GOT3 (cell line): ENCODE data around the gene GTF2H4.

Experiments
- DNase-seq: peaks from one replicate; lab custom pipeline; 2025; ENCODE audit warnings: mixed read lengths; lab: John Stamatoyannopoulos, UW

Gene GTF2H4

GRCh38 chr6:30882759-30883684 lies 25.0 kb upstream of the GTF2H4 start:
- DNase-seq: no peak

GRCh38 chr6:30883685-30884520 lies 24.1 kb upstream of the GTF2H4 start, which contains the start of gene DDR1:
TSS of gene DDR1 (plus strand) at chr6:30884519. CDS start at chr6:30888730, 4,211 bp downstream.
- DNase-seq: no peak

- DNase-seq: no peak
These were observed 23.2 kb upstream of the GTF2H4 start for GRCh38 chr6:30884521-30885480.

GRCh38 chr6:30885481-30885998 lies 22.5 kb upstream of the GTF2H4 start:
- no peak for DNase-seq

GRCh38 chr6:30885999-30886896 lies 21.8 kb upstream of the GTF2H4 start:
- no peak for DNase-seq

- no peak for DNase-seq
These were observed 21.1 kb upstream of the GTF2H4 start for GRCh38 chr6:30886897-30887255.

GRCh38 chr6:30887901-30888815 lies 19.8 kb upstream of the GTF2H4 start:
- DNase-seq: no peak

GRCh38 chr6:30888816-30889495 lies 19.1 kb upstream of the GTF2H4 start:
- DNase-seq: no peak

GRCh38 chr6:30889496-30889885 lies 18.5 kb upstream of the GTF2H4 start:
- DNase-seq: no peak

GRCh38 chr6:30889921-30890645 lies 17.9 kb upstream of the GTF2H4 start:
- DNase-seq: no peak

- no peak for DNase-seq
These were observed 17.2 kb upstream of the GTF2H4 start for GRCh38 chr6:30890646-30891449.

GRCh38 chr6:30891450-30891723 lies 16.6 kb upstream of the GTF2H4 start:
- DNase-seq: no peak

GRCh38 chr6:30891816-30892538 lies 16.0 kb upstream of the GTF2H4 start:
- DNase-seq: no peak

- no peak for DNase-seq
These were observed 14.9 kb upstream of the GTF2H4 start for GRCh38 chr6:30893001-30893591.

- DNase-seq: no peak
These were observed 14.3 kb upstream of the GTF2H4 start for GRCh38 chr6:30893666-30894065.

- DNase-seq: no peak
These were observed 13.6 kb upstream of the GTF2H4 start for GRCh38 chr6:30894381-30894780.
